ENCODE data around the gene ZNF524.

The ZNF524 gene

GRCh38 chr19:55643887-55644176, 43.7 kb downstream of the ZNF524 start:
- DNase-seq = no peak

- no peak for DNase-seq
These were observed 44.2 kb downstream of the ZNF524 start for GRCh38 chr19:55644191-55644833.

DNA sequence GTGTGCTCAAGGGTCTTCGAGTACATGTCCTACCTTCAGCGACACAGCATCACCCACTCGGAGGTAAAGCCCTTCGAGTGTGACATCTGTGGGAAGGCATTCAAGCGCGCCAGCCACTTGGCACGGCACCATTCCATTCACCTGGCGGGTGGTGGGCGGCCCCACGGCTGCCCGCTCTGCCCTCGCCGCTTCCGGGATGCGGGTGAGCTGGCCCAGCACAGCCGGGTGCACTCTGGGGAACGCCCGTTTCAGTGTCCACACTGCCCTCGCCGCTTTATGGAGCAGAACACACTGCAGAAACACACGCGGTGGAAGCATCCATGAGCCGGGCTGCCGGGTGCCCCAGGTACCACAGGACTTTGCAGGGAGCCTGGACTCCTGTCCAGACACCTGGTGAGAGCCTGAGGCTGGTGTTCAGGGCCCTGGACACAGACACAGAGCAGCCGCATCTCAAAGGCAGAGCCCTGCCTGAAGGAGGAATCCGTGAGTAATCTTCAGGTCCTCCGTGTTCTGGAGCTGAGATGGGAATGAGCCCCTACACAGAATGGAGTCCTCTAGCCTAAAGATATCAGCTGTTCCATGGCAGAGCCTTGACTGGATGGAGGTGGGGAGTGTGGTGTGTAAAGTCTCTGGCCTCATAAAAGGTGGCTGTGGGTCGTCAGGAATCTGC, 44.9 kb downstream of the ZNF524 start:
- DNase-seq = no peak

DNA sequence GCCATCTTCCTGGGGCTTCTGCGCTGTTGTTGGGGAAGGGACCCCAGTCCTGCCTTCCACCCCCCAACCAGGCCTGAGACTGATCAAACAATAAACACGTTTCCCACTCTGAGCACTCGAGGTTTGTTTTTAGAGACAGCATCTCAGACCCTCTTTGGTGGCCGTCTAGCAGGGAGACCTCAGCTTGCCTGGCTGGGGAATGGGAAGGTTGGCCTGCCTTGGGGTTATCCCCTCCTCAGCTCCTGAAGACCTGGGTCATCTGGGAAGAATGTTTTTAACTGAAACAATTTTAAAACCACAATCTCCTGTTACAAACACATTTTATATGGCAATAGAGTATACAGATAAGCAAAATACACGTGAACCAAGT, 45.4 kb downstream of the ZNF524 start:
- DNase-seq = no peak

GRCh38 chr19:55646889-55647731, 47.0 kb downstream of the ZNF524 start:
- no peak for DNase-seq

GRCh38 chr19:55647732-55648584, 47.9 kb downstream of the ZNF524 start, which contains the start of gene CCDC106:
Gene CCDC106, plus strand, starts transcription at chr19:55648212. Its CDS starts 835 bp downstream, at chr19:55649047.
- peak; percentile 37 for DNase-seq

DNA sequence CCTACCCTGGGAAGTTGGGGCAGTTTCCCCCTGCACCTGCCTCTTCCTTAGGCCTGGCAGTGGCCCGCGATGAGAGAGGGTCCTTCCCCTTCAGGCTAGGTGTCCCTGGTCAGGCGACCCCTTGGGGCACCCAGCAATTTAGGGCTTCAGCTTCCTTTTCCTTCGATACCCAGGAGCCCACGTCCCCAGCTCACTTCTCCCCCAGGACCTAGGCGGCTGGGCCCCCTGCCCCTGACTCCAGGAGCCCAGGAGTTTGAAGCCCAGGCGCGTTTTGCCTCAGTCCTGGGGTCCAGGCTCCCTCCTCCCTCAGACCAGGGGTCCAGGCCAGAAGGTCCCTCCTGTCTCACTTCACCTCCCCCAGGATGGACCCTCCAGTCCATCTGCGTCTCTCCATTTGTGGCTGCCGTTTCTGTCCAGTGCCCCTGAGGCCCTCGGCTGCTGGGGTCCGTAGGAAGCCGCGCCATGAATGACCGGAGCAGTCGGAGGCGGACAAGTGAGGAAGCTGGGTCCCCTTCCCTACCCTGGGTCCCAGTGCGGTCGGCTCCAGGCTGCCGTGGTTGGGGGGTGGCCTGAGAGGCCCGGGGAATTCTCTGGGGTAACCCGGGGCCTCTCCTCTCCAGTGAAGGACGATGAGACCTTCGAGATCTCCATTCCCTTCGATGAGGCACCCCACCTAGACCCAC, 48.6 kb downstream of the ZNF524 start:
- no peak for DNase-seq

DNA sequence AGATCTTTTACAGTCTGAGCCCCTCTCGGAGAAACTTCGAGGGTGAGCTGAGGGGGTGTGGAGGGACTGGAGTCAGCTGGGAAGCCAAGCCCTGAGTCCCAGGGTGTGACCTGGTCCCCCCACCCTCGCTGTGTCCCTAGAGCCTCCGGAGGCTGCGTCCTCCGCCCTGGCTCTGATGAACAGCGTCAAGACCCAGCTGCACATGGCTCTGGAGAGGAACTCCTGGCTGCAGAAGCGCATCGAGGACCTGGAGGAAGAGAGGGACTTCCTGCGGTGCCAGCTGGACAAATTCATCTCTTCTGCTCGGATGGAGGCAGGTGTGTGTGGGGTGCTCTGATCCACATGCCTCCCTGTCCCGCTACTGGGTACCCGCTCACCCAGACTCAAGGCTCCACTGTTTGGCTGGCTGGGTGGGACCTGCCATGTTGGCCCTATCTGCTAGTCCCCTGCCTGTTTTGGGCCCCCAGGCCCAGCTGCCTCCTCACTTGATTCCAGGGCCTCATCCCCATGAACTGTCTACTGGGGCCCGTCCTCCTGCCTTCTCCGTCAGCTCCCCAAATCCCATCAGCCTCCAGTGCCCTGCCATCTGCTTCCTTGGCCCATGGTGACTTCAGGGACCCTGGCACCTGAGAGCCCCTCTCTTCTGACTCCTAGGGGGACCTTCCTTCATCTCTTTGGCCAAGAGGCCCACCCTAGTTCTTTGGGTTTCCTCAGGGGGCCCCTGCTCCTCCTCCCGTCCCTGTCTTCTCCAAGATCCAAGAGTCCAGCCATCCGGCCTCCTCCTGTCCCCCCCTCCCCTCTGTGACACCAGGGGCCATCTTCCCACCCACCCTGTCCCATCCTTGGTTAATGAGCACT, 49.4 kb downstream of the ZNF524 start:
- DNase-seq = no peak

DNA sequence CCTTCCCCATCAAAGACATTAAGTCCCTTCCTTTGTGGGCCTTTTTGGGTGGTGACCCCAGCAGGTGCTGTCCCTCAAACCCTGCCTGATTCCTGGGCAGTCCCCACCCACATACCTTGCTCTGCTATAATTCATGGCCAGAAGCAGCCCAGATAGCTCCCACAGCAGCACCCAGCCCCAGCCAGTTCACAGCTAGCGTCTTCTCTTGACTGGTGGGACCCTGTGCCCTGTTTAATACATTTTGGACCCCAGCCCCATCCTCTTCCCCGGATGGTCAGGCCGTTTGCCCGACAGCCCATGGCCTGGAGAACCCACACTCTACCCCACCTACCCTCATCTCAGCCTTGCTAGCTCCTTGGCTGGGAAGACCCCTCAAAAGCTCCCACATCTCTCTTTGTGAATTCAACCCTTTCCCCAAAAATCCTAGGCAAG, 50.1 kb downstream of the ZNF524 start:
- DNase-seq = no peak

DNA sequence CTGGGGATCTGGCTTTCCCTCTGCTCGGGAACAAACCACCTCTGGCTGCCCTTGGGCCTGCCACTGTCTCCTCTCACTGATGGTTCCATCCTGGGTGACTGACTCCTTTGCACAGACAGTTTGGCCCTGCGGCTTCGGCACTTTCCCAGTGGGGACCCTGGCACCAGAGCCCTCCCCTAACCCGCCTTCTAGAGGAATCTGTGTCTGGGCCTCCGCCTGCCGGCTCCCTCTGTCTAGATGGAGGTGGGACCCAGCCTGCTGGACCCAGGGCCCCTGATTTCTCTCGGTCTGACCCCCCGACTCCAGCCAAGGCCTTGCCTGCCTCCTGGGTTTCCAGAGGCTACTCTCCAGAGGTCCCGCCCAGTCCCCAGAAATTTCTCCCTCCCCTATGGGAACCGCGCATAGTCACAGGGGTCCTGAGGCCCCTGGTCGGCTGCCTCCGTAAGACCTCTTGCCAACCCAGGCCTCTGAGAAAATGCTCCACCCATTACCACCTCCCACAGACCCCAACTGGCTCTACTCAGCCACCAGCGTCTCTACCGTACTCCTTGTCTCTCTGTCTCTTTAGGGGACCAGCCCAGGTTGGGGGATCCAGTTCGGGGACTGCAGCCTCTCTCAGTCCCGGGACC, 50.6 kb downstream of the ZNF524 start:
- DNase-seq = no peak

DNA sequence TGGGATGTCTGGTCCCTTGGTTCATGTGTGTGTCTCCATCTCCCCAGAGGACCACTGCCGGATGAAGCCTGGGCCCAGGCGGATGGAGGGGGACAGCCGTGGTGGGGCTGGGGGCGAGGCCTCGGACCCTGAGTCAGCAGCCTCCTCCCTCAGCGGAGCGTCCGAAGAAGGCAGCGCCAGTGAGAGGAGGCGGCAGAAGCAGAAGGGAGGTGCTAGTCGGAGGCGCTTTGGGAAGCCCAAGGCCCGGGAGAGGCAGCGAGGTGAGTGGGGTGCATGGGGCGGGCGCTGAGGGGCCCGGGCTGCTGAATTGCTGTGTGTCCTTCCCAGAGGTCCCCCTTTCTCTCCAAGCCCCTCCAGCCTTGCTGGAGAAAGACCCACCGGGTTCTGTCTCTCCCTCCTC, 51.1 kb downstream of the ZNF524 start:
- no peak for DNase-seq

DNA sequence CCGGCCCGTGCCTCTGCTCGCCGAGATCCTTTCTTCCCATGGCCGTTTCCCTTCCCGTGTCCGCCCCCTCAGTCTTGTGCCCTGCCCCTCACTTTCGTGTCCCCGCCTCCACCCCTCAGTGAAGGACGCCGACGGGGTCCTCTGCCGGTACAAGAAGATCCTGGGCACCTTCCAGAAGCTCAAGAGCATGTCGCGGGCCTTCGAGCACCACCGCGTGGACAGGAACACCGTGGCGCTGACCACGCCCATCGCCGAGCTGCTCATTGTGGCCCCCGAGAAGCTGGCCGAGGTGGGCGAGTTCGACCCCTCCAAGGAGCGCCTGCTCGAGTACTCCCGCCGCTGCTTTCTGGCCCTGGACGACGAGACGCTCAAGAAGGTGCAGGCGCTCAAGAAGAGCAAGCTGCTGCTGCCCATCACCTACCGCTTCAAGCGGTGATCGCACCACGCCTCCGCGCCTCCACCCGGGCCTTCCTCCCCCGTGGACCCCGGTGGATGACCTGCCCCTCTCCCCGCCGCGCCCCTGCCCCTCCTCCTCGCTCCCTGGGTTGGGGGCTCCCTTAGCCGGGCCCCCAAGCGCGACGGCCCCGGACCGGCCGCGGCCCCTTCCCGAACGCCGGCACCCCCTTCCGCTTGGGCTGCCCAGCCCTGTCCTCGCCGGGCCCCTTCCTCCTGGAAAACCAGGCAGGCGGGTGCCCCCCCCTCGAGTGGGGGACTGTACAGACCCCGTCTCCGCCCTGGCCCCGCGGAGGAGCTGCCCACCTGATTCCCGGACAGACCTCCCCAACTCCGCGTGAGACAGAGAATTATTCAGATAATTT, 52.4 kb downstream of the ZNF524 start:
- no peak for DNase-seq
